ENCODE data around the gene KRT34. TPM values are rescaled to one million over a fixed set of nuclear protein-coding genes. Genes with fewer than 3 reads are reported as not detected.
"Not testable (repeated sequence)": the region's sequence is repeated elsewhere in the genome, so short reads cannot be mapped to it uniquely, and the experiment has no call there.

Gene KRT34
- total RNA-seq, 2 experiments from 2014 or later, result not detected

DNA sequence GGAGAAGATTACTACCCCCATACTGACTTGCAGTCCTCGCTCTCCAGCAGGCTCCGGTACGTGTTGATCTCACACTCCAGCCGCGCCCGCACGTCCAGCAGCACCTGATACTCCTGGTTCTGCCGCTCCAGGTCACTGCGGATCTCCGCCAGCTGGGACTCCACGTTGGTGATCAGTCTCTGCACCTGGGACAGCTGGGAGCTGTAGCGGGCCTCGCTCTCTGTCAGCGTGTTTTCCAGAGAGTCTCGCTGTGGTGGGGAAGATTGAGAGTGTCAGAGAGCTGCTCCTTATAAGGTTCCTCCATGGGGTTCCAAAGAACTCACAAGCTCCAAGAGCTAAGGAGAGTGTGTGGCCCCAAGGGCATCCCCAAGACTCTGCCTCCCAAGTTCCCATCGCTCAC, 35.7 kb downstream of the KRT34 start:
- DNase-seq, POLR2A ChIA-PET, H3K27ac Mint-ChIP-seq, H3K4me3 Mint-ChIP-seq, H3K27me3 Mint-ChIP-seq: not testable (repeated sequence)
- Mint-ChIP-seq H3K4me1 (peaks cover 15% of the 10 kb centered on the region), H3K9me3 (peaks cover 19% of the 10 kb centered on the region), H3K36me3 (ENCODE audit: low read depth) (peaks cover 11% of the 10 kb centered on the region)
- CTCF ChIA-PET, result interaction anchor here (0.6 kb wide), 1 partner anchor 17 kb away, joined by 3 read pairs; no protein-coding TSS in a partner anchor

DNA sequence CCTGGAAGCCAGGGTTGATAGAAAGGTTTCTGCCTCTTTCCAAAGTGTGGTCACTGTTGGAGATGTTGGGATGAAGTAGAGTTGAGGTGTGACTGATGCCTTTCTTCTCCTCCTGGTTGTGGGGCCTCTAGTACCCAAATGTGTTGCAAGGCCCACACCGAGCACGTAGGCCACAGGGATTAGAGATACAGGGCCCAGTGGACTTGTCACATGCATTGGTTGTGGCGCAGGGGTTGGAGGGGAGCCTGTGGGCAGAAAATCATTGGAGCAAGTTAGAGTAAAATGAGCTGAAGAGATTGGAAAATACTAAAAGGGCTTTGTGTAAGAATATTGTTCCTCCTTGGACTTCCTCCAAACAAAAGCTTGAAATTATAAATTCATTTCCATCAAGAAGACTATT, 36.1 kb downstream of the KRT34 start:
- peaks cover 7% of the 10 kb centered on the region for H3K27me3 Mint-ChIP-seq
- H3K36me3 Mint-ChIP-seq (ENCODE audit: low read depth), result peaks cover 13% of the 10 kb centered on the region
- ChIA-PET CTCF (no interaction called here), POLR2A (no interaction called here)
- no peak overlapping the region for H3K27ac Mint-ChIP-seq
- H3K4me3 Mint-ChIP-seq, result no peak overlapping the region
- peaks cover 19% of the 10 kb centered on the region for H3K4me1 Mint-ChIP-seq
- DNase-seq, result no peak
- peaks cover 19% of the 10 kb centered on the region for H3K9me3 Mint-ChIP-seq

DNA sequence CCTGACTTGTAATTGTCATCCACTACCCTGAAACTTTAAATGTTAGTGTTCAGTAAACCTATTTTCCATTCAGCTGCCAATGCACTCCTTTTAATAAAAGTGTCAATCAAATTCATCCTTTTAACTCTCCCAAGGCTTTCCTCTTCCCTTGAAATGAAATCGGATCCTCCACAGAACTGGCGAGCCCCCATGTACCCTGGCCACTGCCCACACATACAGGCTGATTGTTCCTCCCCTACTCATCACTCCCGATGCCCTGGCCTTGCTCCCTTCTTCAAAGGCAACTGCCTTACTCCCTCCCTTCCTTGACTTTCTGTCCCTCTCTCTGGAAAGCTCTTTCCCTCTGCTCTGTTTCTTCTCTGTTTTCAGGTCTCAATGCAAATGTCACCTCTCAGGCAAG, 39.1 kb downstream of the KRT34 start:
- no peak overlapping the region for H3K4me3 Mint-ChIP-seq
- no peak for DNase-seq
- peaks cover 47% of the 10 kb centered on the region for H3K4me1 Mint-ChIP-seq
- H3K27me3 Mint-ChIP-seq, result peaks cover 15% of the 10 kb centered on the region
- H3K36me3 Mint-ChIP-seq (ENCODE audit: low read depth), result peaks cover 15% of the 10 kb centered on the region
- peaks cover 19% of the 10 kb centered on the region for H3K9me3 Mint-ChIP-seq
- ChIA-PET POLR2A (no interaction called here), CTCF (no interaction called here)
- H3K27ac Mint-ChIP-seq, result no peak overlapping the region

DNA sequence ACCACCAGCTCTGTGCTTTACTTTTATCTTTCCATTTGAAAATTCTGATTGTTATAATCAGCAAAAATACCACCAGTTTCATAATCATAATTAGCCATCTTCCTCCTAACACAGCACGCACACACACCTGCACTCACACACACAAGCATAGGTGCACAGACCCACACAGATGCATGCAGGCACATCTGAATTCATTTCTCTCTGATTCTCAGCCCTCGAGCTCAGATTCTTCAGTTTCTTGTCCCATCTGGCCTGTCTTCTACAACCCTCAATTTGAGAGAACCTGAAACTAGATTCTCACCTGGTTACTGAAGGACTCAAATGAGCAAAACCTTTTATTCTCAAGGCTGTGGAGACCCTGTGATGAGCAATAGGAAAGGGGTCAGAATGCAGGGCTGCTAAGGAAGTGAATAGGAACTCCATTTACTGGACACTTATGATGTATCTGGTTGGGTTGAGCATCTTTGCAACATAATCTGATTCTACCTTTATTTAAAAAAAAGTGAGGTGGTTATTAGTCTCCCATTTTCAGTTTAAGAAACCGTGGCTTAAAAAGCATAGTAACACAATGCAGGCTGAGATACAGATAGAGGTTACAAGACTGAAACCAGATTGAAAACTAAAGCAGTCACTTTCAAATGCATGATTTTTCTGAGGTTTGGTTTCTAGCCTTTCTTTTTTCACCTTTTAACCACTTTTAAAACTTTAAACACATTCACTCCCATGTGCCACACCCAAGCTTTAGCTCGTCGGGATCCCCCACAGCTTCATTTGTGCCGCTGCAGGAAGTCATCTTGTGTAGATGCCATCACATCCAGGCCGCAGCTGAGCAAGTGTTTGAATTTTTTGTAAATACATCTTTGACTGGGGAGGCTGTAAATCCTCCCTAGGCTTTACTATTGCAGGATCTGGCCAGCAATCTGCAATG, 40.9 kb downstream of the KRT34 start:
- Mint-ChIP-seq H3K9me3 (peaks cover 19% of the 10 kb centered on the region), H3K27me3 (peaks cover 18% of the 10 kb centered on the region), H3K4me1 (peaks cover 49% of the 10 kb centered on the region), H3K27ac (peak overlapping the region; percentile 86), H3K36me3 (ENCODE audit: low read depth) (peaks cover 15% of the 10 kb centered on the region), H3K4me3 (peak overlapping the region; percentile 8)
- DNase-seq, result peak; percentile 70
- ChIA-PET CTCF (interaction anchor here (2.2 to 2.4 kb wide), 2 partner anchors 11 to 19 kb away, joined by 9 to 14 read pairs; no protein-coding TSS in a partner anchor), POLR2A (interaction anchor here (0.8 to 2.3 kb wide), 2 partner anchors 32 to 522 kb away, joined by 3 to 13 read pairs; partner anchors contain the start of gene KRTAP16-1)

DNA sequence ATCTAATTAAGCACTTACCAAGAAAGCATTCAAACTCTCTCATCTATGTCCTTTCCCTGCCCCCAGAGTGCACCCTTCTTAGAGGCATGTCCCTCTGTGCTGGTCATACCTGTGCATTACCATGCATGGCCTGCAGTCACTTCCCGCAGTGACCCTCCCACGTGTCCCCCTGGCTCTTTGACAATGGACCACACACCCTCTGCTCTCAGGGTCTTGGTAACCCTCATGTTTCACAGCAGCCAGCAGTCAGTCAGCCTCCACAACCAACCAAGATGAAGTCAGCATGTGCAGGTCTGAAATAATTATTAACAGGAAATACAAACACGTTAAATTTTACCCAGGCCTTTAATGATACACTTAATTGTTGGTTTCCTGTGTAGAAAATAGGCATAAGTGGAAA, 41.6 kb downstream of the KRT34 start:
- ChIA-PET CTCF (interaction anchor here (2.2 to 2.4 kb wide), 2 partner anchors 11 to 18 kb away, joined by 9 to 14 read pairs; no protein-coding TSS in a partner anchor), POLR2A (interaction anchor here (1.6 to 2.3 kb wide), 2 partner anchors 32 to 63 kb away, joined by 4 to 13 read pairs; partner anchors contain the start of gene KRTAP16-1)
- Mint-ChIP-seq H3K9me3 (peaks cover 19% of the 10 kb centered on the region), H3K4me1 (peaks cover 49% of the 10 kb centered on the region), H3K4me3 (no peak overlapping the region), H3K27me3 (peaks cover 18% of the 10 kb centered on the region), H3K27ac (peak overlapping the region; percentile 86), H3K36me3 (ENCODE audit: low read depth) (peaks cover 15% of the 10 kb centered on the region)
- no peak for DNase-seq

DNA sequence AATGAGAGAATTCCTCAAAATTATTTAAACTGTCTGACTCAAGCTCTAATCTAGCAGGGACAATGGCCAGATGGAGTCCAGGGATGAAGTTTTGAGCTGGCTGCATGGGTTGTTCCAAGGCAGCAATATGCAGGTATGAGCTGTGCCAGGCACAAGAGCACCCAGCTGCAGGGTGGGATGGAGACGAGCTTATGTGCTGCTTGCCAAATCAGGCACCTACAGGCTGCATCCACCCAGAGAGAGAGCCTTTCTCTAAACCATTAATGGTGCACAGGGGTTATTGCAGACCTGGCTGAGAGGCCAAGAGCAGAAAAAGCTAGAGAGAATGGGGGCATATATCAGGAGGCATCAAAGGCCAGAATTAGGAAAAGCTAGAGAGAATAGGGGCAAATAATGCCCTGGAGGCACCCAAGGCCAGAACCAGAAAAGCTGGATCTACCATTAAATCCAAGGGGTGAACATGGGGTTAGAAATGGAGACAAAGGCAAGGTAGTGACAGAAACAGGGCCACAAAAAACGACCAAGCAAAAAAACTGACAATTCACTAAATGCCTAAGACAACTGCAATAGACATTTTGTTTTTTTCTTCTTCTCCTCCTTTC, 42.4 kb downstream of the KRT34 start:
- Mint-ChIP-seq H3K4me3 (no peak overlapping the region), H3K27me3 (peaks cover 18% of the 10 kb centered on the region), H3K27ac (peak overlapping the region; percentile 86), H3K9me3 (peaks cover 19% of the 10 kb centered on the region), H3K36me3 (ENCODE audit: low read depth) (peaks cover 15% of the 10 kb centered on the region), H3K4me1 (peaks cover 52% of the 10 kb centered on the region)
- ChIA-PET POLR2A (interaction anchor here (1.6 kb wide), 2 partner anchors 31 to 64 kb away, joined by 4 to 5 read pairs; partner anchors contain the start of gene KRTAP16-1), CTCF (interaction anchor here (2.2 to 2.4 kb wide), 2 partner anchors 10 to 17 kb away, joined by 9 to 14 read pairs; no protein-coding TSS in a partner anchor)
- DNase-seq, result no peak

DNA sequence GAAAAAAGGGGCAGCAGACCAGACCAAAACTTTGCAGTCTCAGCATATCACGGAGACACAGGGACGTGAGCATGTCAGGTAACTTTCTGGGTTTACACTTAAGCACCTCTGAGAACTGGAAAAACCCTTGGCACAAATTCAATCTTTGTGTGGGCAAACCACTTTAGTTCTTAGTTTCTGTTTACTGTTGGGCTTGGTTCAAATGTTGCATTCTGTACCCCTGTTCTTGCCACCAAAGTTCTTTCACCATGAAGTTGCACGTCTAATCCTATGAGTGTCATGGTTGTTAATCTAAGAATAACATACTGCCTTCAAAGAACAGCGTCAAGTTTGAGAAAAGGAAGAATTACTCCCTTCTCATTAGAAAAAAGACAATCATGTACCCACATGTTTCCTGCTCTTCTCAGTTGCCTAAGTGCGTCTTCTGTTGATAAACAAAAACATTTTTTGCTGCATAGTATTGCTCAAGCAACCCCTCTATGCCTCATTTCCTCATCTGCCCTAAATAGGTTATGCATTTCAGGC, 43.1 kb downstream of the KRT34 start:
- Mint-ChIP-seq H3K36me3 (ENCODE audit: low read depth) (peaks cover 15% of the 10 kb centered on the region), H3K4me3 (no peak overlapping the region), H3K27ac (peak overlapping the region; percentile 71), H3K9me3 (peaks cover 19% of the 10 kb centered on the region), H3K4me1 (peaks cover 53% of the 10 kb centered on the region), H3K27me3 (peaks cover 18% of the 10 kb centered on the region)
- ChIA-PET POLR2A (interaction anchor here (1.6 kb wide), 2 partner anchors 30 to 65 kb away, joined by 4 to 5 read pairs; partner anchors contain the start of gene KRTAP16-1), CTCF (interaction anchor here (0.7 to 2.4 kb wide), 3 partner anchors 9 to 210 kb away, joined by 3 to 9 read pairs (median 7); no protein-coding TSS in a partner anchor)
- no peak for DNase-seq

DNA sequence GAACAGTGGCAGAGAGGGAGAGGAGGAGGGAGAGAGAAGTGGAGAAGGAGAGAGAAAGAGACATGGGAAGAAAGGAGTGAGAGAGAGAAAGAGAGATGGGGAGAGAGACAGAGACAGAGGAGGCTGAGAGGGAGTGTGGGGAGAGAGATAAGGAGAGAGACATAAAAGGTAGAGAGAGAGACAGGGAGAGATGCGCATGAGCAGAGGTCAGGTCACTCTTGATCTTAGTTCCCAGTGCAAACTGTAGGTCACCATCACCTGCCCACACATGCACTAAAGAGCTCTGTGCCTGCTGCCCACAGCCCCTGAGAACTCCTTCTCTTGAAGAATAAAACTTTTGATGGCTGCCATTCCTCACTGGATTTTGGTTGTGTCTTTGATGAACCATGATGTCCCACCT, 46.4 kb downstream of the KRT34 start:
- DNase-seq, result no peak
- ChIA-PET POLR2A (no interaction called here), CTCF (no interaction called here)
- H3K36me3 Mint-ChIP-seq (ENCODE audit: low read depth), result no peaks in the 10 kb centered on the region
- H3K4me1 Mint-ChIP-seq, result peaks cover 31% of the 10 kb centered on the region
- H3K27ac Mint-ChIP-seq, result no peak overlapping the region
- no peak overlapping the region for H3K4me3 Mint-ChIP-seq
- no peaks in the 10 kb centered on the region for H3K9me3 Mint-ChIP-seq
- peaks cover 8% of the 10 kb centered on the region for H3K27me3 Mint-ChIP-seq

DNA sequence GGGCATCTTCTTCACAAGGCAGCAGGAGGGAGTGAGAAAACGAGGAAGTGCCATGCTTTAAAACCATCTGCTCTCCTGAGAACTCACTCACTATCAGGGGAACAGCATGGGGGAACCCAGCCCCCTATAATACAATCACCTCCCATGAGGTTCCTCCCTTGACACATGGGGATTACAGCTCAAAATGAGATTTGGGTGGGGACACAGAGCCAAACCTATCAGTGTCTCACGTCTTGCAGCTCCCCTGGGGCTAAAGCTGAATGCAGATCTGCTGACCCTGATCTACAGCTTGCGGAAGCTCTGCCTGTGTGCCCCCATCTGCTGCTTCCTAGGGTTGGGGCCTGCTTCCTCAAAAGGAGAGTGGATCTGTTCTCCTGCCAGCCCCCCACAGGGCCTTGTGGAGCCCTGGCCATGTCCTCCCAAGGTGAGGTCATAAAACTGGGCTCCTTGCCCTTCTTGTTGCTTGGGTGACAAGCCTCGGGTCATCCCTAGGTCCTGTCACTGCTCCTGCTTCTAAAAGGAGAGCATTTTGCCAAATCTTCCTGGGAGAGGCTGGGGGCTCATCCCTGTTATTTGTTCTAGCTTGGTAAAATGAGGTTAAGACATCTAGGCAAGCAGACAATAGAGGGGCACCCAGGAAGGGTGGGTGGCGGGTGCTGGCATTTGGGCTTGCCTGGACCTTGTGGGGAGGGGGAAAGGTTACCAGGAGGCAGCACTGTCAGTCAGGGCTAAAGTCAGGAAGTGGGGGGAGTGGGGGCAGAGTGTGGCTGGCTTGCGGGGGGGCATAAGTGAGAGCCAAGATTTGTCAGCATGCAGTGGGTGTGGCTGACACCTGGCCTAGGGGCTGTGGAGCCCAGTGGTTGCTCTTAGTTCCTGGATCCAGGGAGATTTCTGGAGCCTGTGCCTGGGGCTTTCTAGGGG, 47.5 kb downstream of the KRT34 start:
- POLR2A ChIA-PET, result no interaction called here
- Mint-ChIP-seq H3K27me3 (peaks cover 5% of the 10 kb centered on the region), H3K36me3 (ENCODE audit: low read depth) (no peaks in the 10 kb centered on the region), H3K4me1 (peaks cover 20% of the 10 kb centered on the region), H3K27ac (no peak overlapping the region), H3K4me3 (no peak overlapping the region), H3K9me3 (no peaks in the 10 kb centered on the region)
- no peak for DNase-seq
- CTCF ChIA-PET, result interaction anchor here (0.6 to 1.5 kb wide), 2 partner anchors 12 to 172 kb away, joined by 3 to 5 read pairs; no protein-coding TSS in a partner anchor

DNA sequence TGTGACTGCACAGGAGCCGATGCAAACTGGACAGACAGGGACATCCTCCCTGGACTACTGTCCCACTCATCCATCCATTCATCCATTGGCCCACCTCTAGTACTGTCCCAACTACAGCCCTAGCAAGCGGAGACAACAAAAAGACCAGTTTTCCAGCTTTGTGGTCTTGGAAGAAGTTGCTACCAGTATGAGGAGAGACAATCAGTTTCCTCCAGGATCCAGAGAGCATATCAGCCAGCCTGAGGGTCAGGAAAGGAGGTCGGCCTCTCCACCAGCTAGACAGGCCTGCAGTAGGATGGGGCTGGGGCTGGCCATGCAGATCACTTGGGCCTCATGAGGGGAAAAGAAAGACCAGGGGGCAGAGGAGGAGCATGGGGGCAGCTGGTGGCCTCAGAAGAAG, 48.3 kb downstream of the KRT34 start:
- Mint-ChIP-seq H3K36me3 (ENCODE audit: low read depth) (no peaks in the 10 kb centered on the region), H3K4me3 (no peak overlapping the region), H3K9me3 (no peaks in the 10 kb centered on the region), H3K4me1 (peaks cover 12% of the 10 kb centered on the region), H3K27ac (no peak overlapping the region), H3K27me3 (peaks cover 5% of the 10 kb centered on the region)
- DNase-seq, result no peak
- ChIA-PET POLR2A (no interaction called here), CTCF (interaction anchor here (1.5 kb wide), 1 partner anchor 11 kb away, joined by 5 read pairs; no protein-coding TSS in a partner anchor)

DNA sequence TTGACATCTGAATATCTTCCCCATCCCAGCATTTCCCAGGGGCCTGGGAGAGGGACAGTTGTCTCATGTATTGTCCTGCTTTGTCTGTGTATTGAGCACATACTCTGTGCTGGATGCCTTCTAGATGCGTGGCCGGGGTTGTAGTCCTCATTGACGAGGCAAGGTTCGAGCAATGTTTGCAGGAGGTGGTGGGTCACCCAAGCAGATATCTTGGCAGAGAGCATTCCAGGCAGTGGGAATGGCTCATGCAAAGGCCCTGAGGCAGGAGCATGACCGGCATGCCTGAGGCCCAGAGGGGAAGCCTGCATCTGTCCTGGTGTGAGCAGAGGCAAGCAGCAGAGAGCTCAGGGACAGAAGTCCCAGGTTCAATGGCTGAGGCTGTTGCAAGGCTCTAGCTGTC, 49.0 kb downstream of the KRT34 start:
- peaks cover 3% of the 10 kb centered on the region for H3K27me3 Mint-ChIP-seq
- POLR2A ChIA-PET, result no interaction called here
- H3K4me3 Mint-ChIP-seq, result no peak overlapping the region
- no peaks in the 10 kb centered on the region for H3K36me3 Mint-ChIP-seq (ENCODE audit: low read depth)
- no peak overlapping the region for H3K27ac Mint-ChIP-seq
- DNase-seq, result no peak
- no peaks in the 10 kb centered on the region for H3K9me3 Mint-ChIP-seq
- CTCF ChIA-PET, result interaction anchor here (1.5 kb wide), 1 partner anchor 10 kb away, joined by 5 read pairs; no protein-coding TSS in a partner anchor
- H3K4me1 Mint-ChIP-seq, result peaks cover 6% of the 10 kb centered on the region

DNA sequence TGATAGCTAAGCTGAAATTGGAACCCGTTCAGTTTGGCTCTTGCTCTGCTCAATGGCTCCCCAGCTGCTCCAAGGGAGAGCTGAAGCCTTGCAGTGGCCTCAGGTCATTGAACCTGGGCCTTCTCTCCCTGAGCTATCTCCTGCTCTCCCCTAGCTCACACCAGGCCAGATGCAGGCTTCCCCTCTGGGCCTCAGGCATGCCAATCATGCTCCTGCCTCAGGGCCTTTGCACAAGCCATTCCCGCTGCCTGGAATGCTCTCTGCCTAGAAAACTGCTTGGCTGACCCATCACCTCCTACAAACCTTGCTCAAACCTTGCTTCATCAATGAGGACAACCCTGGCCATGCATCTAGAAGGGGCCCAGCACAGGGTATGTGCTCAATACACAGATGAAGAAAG, 49.9 kb downstream of the KRT34 start:
- ChIA-PET POLR2A (no interaction called here), CTCF (interaction anchor here (0.8 to 1.0 kb wide), 2 partner anchors 10 to 316 kb away, joined by 4 read pairs; no protein-coding TSS in a partner anchor)
- no peak for DNase-seq
- H3K27me3 Mint-ChIP-seq, result peaks cover under 1% of the 10 kb centered on the region
- H3K4me3 Mint-ChIP-seq, result no peak overlapping the region
- peaks cover 7% of the 10 kb centered on the region for H3K4me1 Mint-ChIP-seq
- H3K36me3 Mint-ChIP-seq (ENCODE audit: low read depth), result no peaks in the 10 kb centered on the region
- no peaks in the 10 kb centered on the region for H3K9me3 Mint-ChIP-seq
- no peak overlapping the region for H3K27ac Mint-ChIP-seq
